ENCODE measurements around the gene HIPK2.
"Not testable (repeated sequence)": the region's sequence is repeated elsewhere in the genome, so short reads cannot be mapped to it uniquely, and the experiment has no call there.

The HIPK2 gene

DNA sequence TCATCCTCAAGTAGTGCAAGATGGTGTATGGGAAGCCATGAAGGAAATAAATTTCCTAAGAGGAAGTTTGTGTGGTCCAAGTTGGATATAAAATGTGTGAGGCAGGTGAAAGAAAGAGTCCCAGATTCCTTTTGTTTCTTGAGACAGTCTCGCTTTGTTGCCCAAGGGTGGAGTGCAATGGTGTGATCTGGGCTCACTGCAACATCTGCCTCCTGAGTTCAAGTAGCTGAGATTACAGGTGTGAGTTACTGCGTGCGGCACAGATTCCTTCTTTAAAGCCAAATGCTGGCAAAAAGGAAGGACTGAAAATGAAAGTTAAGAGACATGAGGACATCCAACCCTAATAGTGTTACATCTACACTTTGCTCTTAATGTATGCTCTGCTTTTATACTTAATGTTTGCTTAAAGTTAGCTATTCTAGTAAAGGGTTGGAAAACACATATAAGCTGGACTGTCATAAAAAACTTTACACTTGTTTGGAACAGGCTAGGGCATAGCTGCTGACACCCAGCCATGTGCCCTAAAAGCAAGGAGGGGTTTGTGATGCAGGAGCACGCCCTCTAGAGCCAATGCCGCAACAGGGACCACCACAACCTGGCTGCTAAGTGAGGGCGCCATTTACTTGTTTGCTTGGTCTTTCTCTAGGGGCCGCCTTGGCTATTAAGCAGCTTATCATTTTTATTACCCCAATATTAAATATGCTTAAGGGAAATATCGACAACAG is 219.8 kb downstream of the HIPK2 start:
- DNase-seq (ENCODE audit: low read depth): no peak
- TF ChIP-seq, protein P1, sequence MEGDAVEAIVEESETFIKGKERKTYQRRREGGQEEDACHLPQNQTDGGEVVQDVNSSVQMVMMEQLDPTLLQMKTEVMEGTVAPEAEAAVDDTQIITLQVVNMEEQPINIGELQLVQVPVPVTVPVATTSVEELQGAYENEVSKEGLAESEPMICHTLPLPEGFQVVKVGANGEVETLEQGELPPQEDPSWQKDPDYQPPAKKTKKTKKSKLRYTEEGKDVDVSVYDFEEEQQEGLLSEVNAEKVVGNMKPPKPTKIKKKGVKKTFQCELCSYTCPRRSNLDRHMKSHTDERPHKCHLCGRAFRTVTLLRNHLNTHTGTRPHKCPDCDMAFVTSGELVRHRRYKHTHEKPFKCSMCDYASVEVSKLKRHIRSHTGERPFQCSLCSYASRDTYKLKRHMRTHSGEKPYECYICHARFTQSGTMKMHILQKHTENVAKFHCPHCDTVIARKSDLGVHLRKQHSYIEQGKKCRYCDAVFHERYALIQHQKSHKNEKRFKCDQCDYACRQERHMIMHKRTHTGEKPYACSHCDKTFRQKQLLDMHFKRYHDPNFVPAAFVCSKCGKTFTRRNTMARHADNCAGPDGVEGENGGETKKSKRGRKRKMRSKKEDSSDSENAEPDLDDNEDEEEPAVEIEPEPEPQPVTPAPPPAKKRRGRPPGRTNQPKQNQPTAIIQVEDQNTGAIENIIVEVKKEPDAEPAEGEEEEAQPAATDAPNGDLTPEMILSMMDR (IDR thresholded peaks at IDR 0.05; ENCODE audit: low read depth, low read length): peak; percentile 3
- TF ChIP-seq MYC (IDR thresholded peaks at IDR 0.05; ENCODE audit: low read depth, low read length) (no peak), MAX (IDR thresholded peaks at IDR 0.05; ENCODE audit: low read depth, low read length) (peak; percentile 13; the same call in 1 of the 2 replicates), POLR2A (IDR thresholded peaks at IDR 0.05; ENCODE audit: extremely low read depth, insufficient read length) (no peak)
- H3K4me3 ChIP-seq (ENCODE audit: low read depth, low read length): no peak overlapping the region

DNA sequence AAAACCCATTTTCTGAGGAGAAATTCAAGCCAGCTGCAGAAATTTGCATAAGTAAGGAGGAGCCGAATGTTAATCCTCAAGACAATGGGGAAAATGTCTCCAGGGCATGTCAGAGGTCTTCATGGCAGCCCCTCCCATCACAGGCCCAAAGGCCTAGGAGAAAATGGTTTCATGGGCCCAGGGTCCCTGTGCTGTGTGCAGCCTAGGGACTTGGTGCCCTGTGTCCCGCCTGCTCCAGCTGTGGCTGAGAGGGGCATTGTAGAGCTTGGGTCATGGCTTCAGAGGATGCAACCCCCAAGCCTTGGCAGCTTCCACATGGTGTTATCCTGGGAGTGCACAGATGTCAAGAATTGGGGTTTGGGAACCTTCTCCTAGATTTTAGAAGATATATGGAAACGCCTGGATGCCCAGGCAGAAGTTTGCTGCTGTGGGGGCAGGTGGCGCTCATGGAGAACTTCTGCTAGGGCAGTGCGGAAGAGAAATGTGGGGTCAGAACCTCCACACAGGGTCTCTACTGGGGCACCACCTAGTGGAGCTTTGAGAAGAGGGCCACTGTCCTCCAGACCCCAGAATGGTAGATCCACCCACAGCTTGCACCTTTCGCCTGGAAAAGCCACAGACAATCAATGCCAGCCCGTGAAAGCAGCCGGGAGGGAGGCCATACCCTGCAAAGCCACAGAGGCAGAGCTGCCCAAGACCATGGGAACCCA is 223.7 kb downstream of the HIPK2 start:
- TF ChIP-seq, protein P1 (IDR thresholded peaks at IDR 0.05; ENCODE audit: low read depth, low read length): peak; percentile 1
- not testable (repeated sequence) for H3K4me3 ChIP-seq (ENCODE audit: low read depth, low read length)
- DNase-seq (ENCODE audit: low read depth): peak; percentile 32

- TF ChIP-seq MYC (IDR thresholded peaks at IDR 0.05; ENCODE audit: low read depth, low read length): no peak
- TF ChIP-seq, protein P1 (IDR thresholded peaks at IDR 0.05; ENCODE audit: low read depth, low read length): no peak
- TF ChIP-seq MAX (IDR thresholded peaks at IDR 0.05; ENCODE audit: low read depth, low read length): no peak
- TF ChIP-seq POLR2A (IDR thresholded peaks at IDR 0.05; ENCODE audit: extremely low read depth, insufficient read length): no peak
- no peak for DNase-seq (ENCODE audit: low read depth)
- H3K4me3 ChIP-seq (ENCODE audit: low read depth, low read length): no peak overlapping the region
Observed at GRCh38 chr7:139548302-139549028, 229.3 kb downstream of the HIPK2 start.

GRCh38 chr7:139544645-139545044 is 233.2 kb downstream of the HIPK2 start:
- H3K4me3 ChIP-seq (ENCODE audit: low read depth, low read length): no peak overlapping the region
- DNase-seq (ENCODE audit: low read depth): no peak
- TF ChIP-seq MAX (IDR thresholded peaks at IDR 0.05; ENCODE audit: low read depth, low read length) (no peak), POLR2A (IDR thresholded peaks at IDR 0.05; ENCODE audit: extremely low read depth, insufficient read length) (no peak), MYC (IDR thresholded peaks at IDR 0.05; ENCODE audit: low read depth, low read length) (no peak)
- TF ChIP-seq, protein P1 (IDR thresholded peaks at IDR 0.05; ENCODE audit: low read depth, low read length): no peak

- peak; percentile 54 for DNase-seq (ENCODE audit: low read depth)
- 0 out of 2 replicates have a peak, but pooled peaks have one; percentile 28 for TF ChIP-seq MAX (IDR thresholded peaks at IDR 0.05; ENCODE audit: low read depth, low read length)
- no peak for TF ChIP-seq POLR2A (IDR thresholded peaks at IDR 0.05; ENCODE audit: extremely low read depth, insufficient read length)
- H3K4me3 ChIP-seq (ENCODE audit: low read depth, low read length): no peak overlapping the region
Observed at GRCh38 chr7:139543801-139544603, 233.8 kb downstream of the HIPK2 start.

Data from NB4 (cell line).